GM19397 (cell line): ENCODE results near the gene ABLIM2.

ENCODE experiments used
- ATAC-seq: cut with Tn5 transposase; IDR thresholded peaks from one replicate; pipeline ENCODE4 v1.9.1; 2021; ENCODE audit warnings: mild to moderate bottlenecking, moderate library complexity; ENCODE audit not compliant: unreplicated experiment

Gene ABLIM2

DNA sequence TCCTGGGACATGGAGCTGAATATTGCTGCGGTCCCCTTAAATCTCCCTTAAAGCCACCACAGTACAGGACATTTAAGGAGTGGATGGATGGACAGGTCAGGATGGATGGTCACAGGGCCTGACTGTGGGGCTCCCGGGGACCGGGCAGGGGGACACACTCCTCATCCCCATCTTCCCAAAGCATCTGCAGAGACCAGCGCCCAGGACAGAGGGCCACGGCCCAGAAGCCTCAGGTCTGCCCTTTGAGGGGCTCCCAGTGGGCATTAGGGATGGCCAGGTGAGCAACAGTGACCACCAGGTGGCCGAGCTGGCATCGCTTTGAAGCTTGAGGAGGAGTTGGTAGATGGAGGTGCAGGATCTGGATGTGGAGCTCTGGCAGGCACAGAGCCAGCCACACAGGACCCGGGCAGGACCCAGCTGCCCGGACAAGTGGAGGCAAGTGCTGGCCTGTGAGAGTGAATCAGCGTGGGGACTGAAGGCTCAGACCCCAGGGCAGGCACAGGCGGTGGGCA lies 51.4 kb downstream of the ABLIM2 start:
- no peak for ATAC-seq

DNA sequence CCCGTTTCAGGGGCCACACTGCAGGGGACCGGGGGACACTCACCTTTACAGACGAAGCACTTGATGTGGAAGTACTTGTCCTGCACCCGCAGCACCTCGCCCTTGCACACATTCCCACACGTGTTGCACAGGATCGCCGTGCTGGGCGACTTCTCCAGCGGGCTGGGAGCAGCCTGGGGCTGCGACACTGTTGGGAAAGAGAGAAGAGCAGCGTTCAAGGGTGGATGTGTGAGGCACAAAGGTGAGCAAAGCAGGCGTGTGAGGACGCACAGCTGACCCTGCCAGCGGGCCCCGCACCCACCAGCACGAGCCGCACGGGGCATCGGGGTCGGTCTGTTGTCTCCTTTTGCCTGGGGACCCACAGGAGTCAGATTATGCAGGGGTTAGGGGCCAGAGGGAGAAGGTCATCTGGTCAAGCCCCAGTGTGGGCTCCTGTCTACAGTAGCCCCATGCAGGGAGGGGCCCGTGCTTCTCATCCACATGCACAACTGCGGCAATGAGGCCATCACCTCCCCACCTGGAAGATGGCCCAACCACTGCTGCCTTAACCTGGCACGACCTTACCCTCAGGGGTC lies 52.1 kb downstream of the ABLIM2 start:
- ATAC-seq, result no peak

- no peak for ATAC-seq
Observed at GRCh38 chr4:8105306-8106100, 53.1 kb downstream of the ABLIM2 start.

GRCh38 chr4:8104491-8105305 lies 53.9 kb downstream of the ABLIM2 start:
- ATAC-seq, result no peak

- no peak for ATAC-seq
Observed at GRCh38 chr4:8103421-8104390, 54.9 kb downstream of the ABLIM2 start.

- ATAC-seq, result no peak
Observed at GRCh38 chr4:8102831-8103230, 55.8 kb downstream of the ABLIM2 start.

DNA sequence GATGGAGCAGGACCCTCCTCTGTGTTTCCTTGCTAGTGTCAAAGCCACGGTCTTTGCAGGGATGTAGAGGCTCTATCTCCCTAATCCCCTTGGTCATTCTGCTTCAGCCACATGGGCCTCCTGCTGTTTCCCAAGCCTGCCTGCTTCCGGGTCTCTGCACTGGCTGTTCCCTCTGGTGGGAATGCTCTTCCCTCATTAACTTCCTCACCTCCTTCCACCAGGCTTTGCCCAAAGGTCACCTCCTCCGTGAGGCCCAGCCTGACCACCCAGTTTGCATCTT lies 56.6 kb downstream of the ABLIM2 start:
- ATAC-seq, result no peak

DNA sequence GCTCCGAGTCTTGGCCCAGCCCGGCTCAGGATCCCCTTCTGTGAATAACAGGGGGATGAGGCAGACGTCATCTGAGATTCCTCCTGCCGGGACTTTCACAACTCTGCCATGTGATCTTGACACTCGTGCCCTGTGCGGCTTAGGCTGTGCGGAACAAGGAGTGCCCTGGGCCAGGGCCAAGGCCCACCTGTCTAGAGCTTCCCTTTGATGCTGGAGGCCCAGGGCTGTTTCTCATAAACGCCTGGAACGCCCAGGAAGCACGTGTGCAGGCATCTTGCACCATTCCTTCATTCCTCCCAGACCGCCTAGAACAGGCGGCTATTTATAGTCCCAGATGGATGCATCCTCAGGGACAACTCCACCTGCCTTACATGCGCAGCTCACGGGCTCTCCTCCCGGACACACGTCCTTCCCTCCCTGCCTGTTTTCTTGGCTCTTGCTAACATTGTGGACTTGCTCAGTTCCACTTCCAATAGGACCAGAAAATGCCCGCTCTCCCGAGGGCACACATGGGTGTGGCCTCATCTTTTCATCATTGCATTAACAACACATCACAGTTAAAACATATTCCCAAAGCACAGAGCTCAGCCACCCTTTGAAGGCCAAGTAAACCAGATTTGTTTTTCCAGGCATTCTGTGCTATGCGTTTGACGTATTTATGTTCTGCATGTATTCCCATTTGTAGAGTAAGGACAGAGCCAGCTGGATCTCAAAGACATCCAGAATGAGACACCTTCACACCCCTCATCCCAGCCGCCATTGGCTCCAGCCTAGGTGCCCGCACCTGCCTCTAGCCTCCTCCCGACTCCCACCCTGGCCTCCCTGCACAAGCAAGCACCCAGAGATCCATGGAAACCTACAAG lies 57.2 kb downstream of the ABLIM2 start:
- no peak for ATAC-seq

DNA sequence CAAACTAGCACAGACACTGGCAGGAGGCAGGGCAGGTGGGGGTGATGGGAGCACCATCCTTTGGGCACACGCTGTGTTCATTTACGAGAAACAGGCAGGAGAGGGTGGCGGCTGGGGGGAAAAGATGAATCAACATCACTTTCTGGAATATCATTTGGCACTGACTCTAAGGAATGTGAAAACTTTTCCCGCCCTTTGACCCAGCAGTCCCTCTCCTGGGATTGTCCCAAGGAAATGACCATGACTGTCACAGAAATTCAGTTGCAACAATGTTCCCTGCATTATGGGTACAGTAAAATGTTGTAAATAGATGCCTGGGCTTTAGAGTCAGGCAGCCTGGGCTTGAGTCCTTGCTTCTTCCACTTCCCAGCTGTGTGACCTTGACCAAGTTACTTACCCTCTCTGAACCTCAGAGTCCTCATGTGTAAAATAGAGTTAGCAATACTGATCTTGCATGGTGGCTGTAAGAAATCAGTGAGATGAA lies 58.6 kb downstream of the ABLIM2 start:
- ATAC-seq, result no peak

DNA sequence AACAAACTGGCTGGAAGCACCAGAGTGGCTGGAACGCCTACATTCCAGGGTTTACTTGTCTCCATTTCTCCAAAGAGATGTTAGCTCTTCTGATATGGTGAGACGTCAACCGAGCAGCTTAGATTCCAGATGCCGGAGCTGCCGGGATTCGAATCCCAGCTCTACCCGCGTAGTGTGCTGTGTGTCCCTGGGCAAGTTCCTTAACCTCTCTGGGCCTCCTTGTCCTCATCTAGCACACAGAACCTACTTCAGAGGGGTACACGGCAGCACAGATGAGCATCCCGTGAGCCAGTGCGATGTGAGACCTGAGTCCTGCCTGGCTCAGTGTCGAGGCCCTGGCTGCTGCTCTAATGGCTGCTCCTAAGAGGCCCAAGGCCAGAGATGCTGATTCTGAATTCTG lies 60.1 kb downstream of the ABLIM2 start:
- ATAC-seq, result no peak

- ATAC-seq, result no peak
Observed at GRCh38 chr4:8097721-8098345, 60.8 kb downstream of the ABLIM2 start.

GRCh38 chr4:8097141-8097541 lies 61.5 kb downstream of the ABLIM2 start:
- no peak for ATAC-seq

DNA sequence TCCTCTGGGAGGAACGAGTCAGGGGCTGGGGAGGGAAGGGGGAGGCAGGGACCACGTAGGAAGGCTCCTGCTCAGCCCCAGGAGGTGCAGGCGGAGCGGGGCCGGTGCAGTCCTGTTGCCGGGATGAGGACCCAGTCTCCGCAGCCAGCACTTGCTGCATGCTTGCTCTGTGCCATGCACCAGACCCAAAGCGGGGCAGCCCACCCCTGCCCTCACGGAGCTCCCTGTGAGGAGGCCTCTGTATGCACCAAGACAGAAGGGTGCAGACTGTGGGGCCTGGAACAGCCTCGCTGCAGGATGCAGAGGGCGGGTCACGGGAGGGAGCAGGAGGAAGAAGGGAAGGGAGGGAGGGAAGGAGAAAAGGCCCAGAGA lies 61.9 kb downstream of the ABLIM2 start:
- ATAC-seq, result no peak

DNA sequence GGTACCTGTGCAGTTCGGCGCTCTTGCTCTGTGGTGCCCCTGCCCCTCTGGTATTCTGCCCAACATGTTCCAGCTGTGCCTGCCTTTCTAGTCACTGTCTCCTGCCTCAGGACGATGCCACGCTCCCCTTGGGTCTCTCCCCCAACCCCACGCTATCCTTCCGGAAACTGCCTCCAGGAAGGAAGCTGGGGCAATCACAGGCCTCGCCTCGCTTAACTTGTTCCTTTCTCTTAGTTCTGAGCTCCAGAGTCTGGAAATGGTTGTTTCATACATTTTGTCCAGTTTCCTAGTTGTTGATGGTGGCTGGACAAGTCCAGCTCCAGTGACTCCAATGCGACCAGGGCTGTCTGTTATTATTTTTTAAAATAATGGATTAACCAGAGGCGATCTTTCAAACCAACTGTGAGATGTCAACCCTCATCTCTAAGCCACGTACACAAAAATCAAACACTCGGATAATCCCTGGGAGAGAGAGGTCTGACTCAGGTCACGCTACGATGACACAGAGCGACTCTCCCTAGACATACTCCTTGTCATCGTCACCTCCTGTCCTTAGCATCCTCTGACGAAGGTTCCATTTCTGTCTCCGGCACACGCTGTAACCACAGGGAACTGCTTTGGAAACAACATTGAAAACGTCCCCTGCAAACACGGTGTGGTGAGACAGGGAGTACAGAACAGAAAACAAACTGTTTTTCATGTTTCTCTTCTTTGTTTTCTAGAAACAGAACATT lies 62.5 kb downstream of the ABLIM2 start:
- no peak for ATAC-seq

DNA sequence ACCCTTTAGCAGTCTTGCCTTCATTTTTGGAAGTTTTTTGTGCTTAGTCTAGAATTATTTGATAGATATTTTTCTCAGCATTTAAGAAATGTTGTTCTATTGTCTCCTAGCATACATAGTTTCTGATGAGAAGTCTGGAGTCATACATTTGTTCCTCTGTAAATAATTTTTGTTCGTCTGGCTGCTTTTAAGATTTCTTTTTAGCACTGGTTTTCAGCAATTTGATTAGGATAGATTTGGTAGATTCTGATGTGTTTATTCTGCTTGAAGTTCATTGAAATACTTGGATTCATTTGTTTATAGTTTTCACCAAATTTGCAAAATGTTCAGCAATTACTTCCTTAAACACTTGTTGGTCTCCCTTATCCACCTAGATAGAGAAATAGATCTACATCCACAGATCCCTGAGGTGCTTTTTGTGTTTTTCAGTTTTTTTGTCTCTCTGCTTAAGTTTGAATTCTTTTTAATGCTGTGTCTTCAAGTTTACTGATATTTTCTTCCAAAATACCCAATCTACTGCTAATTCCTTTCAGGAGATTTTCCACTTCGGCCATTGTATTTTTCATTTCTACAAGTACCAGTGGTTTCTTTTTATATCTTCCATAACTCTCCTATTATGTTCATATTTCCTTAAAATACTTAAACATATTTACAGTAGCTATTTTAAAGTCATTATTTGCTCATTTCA lies 64.9 kb downstream of the ABLIM2 start:
- ATAC-seq, result no peak

DNA sequence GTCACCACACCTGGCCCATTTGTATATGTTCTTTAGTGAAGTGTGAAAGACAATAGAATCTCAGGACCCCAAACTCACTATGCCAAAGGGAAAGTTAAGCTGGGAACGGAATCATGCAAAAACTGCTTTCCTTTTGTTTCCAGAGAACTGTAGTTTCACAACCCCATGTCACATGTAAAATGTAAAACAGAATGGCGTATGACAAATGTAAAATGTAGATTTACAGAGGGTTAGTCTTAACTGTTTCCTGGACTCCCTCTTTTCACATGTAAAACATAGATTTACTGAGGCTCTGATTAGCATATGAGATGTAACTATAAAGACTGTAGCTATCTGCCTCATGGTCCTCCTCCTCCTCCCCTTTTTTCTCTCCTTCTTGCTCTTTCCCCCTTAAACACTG lies 66.3 kb downstream of the ABLIM2 start:
- ATAC-seq, result no peak

DNA sequence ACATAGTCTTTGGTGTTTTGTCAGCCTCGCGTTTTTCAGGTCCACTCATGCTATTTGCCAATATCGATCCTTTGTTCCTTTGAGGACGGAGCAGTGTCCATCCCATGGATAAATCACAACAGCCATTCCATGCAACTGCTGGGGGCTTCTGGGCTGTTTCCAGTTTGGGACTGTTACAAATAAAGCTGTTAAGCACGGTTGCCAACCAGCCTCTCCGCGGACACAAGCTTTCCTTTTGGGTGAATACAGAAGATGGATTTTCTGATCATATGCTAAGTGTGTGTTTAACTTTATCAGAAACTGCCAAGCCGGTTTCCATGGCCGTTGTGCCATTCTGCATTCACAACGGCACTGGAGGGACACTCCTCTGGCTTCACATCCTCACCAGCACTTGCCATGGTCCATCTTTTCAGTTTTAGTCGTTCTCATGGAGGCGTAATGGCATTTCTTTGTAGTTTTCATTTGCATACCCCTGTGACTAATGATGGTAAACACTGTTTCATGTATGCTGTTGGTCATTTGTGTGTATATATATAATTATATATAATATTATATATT lies 67.8 kb downstream of the ABLIM2 start:
- no peak for ATAC-seq

GRCh38 chr4:8090312-8090711 lies 68.3 kb downstream of the ABLIM2 start:
- no peak for ATAC-seq
